DMS153 (cell line): ENCODE measurements around the gene CDK12.
"Not testable (repeated sequence)": the region's sequence is repeated elsewhere in the genome, so short reads cannot be mapped to it uniquely, and the experiment has no call there.

ENCODE experiments used
- DNase-seq: peaks from one replicate; lab custom pipeline; 2025; lab: John Stamatoyannopoulos, UW

The CDK12 gene

GRCh38 chr17:39461113-39461925 lies at the start of gene CDK12:
Gene CDK12 (plus strand): TSS chr17:39461486. CDS start chr17:39462072, 586 bp downstream.
- DNase-seq: peak; percentile 99

- no peak for DNase-seq
Observed at GRCh38 chr17:39416141-39416540, 45.1 kb upstream of the CDK12 start.

GRCh38 chr17:39429600-39429999 lies 31.7 kb upstream of the CDK12 start:
- DNase-seq: no peak

- DNase-seq: not testable (repeated sequence)
Observed at GRCh38 chr17:39439868-39440267, 21.4 kb upstream of the CDK12 start.

- DNase-seq: no peak
Observed at GRCh38 chr17:39443326-39443725, 18.0 kb upstream of the CDK12 start.

- no peak for DNase-seq
Observed at GRCh38 chr17:39447561-39447960, 13.7 kb upstream of the CDK12 start.

GRCh38 chr17:39450051-39450450 lies 11.2 kb upstream of the CDK12 start:
- DNase-seq: no peak

GRCh38 chr17:39450847-39451581 lies 10.3 kb upstream of the CDK12 start, which contains the start of gene MED1:
Gene MED1 (minus strand): TSS chr17:39451263. CDS start chr17:39451062, 201 bp downstream.
- DNase-seq: peak; percentile 97

GRCh38 chr17:39455919-39456318 lies 5.4 kb upstream of the CDK12 start:
- DNase-seq: no peak

GRCh38 chr17:39461926-39462569 lies 762 bp downstream of the CDK12 start:
- DNase-seq: no peak

GRCh38 chr17:39462631-39463375 lies 1.5 kb downstream of the CDK12 start:
- DNase-seq: no peak

- not testable (repeated sequence) for DNase-seq
Observed at GRCh38 chr17:39464639-39465181, 3.4 kb downstream of the CDK12 start.

- not testable (repeated sequence) for DNase-seq
Observed at GRCh38 chr17:39468610-39469009, 7.3 kb downstream of the CDK12 start.

GRCh38 chr17:39473310-39473709 lies 12.0 kb downstream of the CDK12 start:
- no peak for DNase-seq

GRCh38 chr17:39479631-39480030 lies 18.3 kb downstream of the CDK12 start:
- DNase-seq: not testable (repeated sequence)

GRCh38 chr17:39483506-39483905 lies 22.2 kb downstream of the CDK12 start:
- DNase-seq: no peak

GRCh38 chr17:39484178-39484577 lies 22.9 kb downstream of the CDK12 start:
- DNase-seq: no peak

GRCh38 chr17:39485555-39485954 lies 24.3 kb downstream of the CDK12 start:
- no peak for DNase-seq

GRCh38 chr17:39486242-39486641 lies 25.0 kb downstream of the CDK12 start:
- DNase-seq: no peak

GRCh38 chr17:39487490-39487889 lies 26.2 kb downstream of the CDK12 start:
- DNase-seq: not testable (repeated sequence)

GRCh38 chr17:39487946-39488345 lies 26.7 kb downstream of the CDK12 start:
- DNase-seq: no peak
